AG09309 (cell line): ENCODE results near the gene CD59.

Experiments used
- DNase-seq: peaks from one replicate; pipeline ENCODE4 v3.0.0-alpha.2; 2010; ENCODE audit warnings: low read depth
- H3K4me3 ChIP-seq: 2 replicates; pipeline ENCODE4 v1.5.1; 2011; ENCODE audit warnings: mild to moderate bottlenecking, low read depth, low read length, moderate library complexity; ENCODE audit not compliant: control insufficient read depth
- CTCF ChIP-seq: IDR thresholded peaks from 2 replicates; pipeline ENCODE4 v1.5.1; 2011; ENCODE audit warnings: mild to moderate bottlenecking, low read depth, low read length, inconsistent platforms; ENCODE audit not compliant: insufficient read depth, control insufficient read depth; ENCODE audit errors: missing control alignments

CD59 gene

GRCh38 chr11:33770236-33770635 lies 34.0 kb upstream of the CD59 start:
- no peak for TF ChIP-seq CTCF
- no peak for DNase-seq
- no peak overlapping the region for H3K4me3 ChIP-seq

GRCh38 chr11:33769542-33769941 lies 33.3 kb upstream of the CD59 start:
- no peak for DNase-seq
- H3K4me3 ChIP-seq, result no peak overlapping the region
- no peak for TF ChIP-seq CTCF

GRCh38 chr11:33767624-33768023 lies 31.4 kb upstream of the CD59 start:
- H3K4me3 ChIP-seq, result no peak overlapping the region
- no peak for TF ChIP-seq CTCF
- no peak for DNase-seq

- no peak for TF ChIP-seq CTCF
- no peak overlapping the region for H3K4me3 ChIP-seq
- DNase-seq, result no peak
Measured at GRCh38 chr11:33766085-33766484, 29.9 kb upstream of the CD59 start.

DNA sequence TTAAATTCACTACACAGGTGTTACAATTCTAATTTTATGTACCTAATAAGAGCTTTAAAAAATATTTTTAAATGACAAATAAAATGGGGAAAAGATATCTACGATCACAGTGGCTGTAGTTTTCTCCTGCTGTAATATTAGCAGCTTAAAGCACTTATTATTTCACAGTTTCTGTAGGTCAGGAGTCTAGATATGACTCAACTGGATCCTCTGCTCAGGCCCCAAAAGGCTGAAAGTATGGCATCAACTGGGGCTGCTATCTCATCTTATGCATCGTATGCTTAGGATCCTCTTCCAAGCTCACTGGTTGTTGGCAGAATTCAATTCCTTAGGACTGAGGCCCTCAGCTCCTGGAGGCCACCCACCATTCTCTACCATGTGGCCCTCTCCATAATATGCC lies 25.2 kb upstream of the CD59 start:
- no peak overlapping the region for H3K4me3 ChIP-seq
- no peak for DNase-seq
- TF ChIP-seq CTCF, result no peak

GRCh38 chr11:33753304-33753967 lies 17.2 kb upstream of the CD59 start:
- no peak overlapping the region for H3K4me3 ChIP-seq
- no peak for TF ChIP-seq CTCF
- DNase-seq, result no peak

GRCh38 chr11:33751878-33752277 lies 15.7 kb upstream of the CD59 start:
- DNase-seq, result no peak

More at GRCh38 chr11:33751878-33752277, 15.7 kb upstream of the CD59 start:
- H3K4me3 ChIP-seq, result no peak overlapping the region
- no peak for TF ChIP-seq CTCF
